H1 (cell line): ENCODE data around the gene OR2D2. TPM values are rescaled to one million over a fixed set of nuclear protein-coding genes. Genes with fewer than 3 reads are reported as not detected.

Experiments
- BCL11A ChIP-seq, 2 experiments: IDR thresholded peaks; one replicate each; pipeline ENCODE4 v1.6.1; 2011; ENCODE audit warnings: low read depth in 2 of 2, low read length in 2 of 2, mild to moderate bottlenecking in 2 of 2
- MAFK ChIP-seq: IDR thresholded peaks from 2 replicates; pipeline ENCODE4 v1.6.1; 2012; ENCODE audit warnings: low read depth, mild to moderate bottlenecking, improper control_type of control experiment, low read length
- RNF2 ChIP-seq: fragments of 200-900, 300-1000 bp; sonication (generic); IDR thresholded peaks from 2 replicates; pipeline ENCODE4 v1.7.1; 2016; ENCODE audit warnings: borderline replicate concordance, low read depth, mild to moderate bottlenecking, antibody characterized with exemption, low read length; ENCODE audit not compliant: poor library complexity, severe bottlenecking; ENCODE audit errors: missing control alignments
- polyA plus RNA-seq, 7 experiments: library from polyadenylated mRNA; depleted of rRNA in 3 of 7; stranded (reverse) in 5 of 7; unstranded in 2 of 7; fragments of >200 nt in 5 of 7; fragments of 200-250 nt in 2 of 7; gene quantifications; 1 replicate in 5 of 7; 2 replicates in 1 of 7; 4 replicates in 1 of 7; pipeline versions ENCODE4 v1.2.1 to v1.2.3, GENCODE V29; 2011 to 2013; ENCODE audit warnings: missing spikeins in 2 of 7, mixed read lengths in 2 of 7
- total RNA-seq: library from RNA; stranded (reverse); fragmentation: NEBNext Ultra II Directional; extraction: Animal tissue kit (Norgen Biotek cat#: 25700); gene quantifications from 2 replicates; pipeline ENCODE4 v1.2.1, GENCODE V29; 2021
- TF ChIP-seq, protein P1 (sequence below): IDR thresholded peaks from 2 replicates; pipeline ENCODE4 v1.6.1; 2011; ENCODE audit warnings: low read depth, mild to moderate bottlenecking, low read length; ENCODE audit not compliant: insufficient read depth

Gene OR2D2
- total and polyA plus RNA-seq, 2 of the 8 experiments (the other 6 are each of a cell fraction or from before 2014, with no cell fraction given) = 0.15 TPM; not detected in 1

DNA sequence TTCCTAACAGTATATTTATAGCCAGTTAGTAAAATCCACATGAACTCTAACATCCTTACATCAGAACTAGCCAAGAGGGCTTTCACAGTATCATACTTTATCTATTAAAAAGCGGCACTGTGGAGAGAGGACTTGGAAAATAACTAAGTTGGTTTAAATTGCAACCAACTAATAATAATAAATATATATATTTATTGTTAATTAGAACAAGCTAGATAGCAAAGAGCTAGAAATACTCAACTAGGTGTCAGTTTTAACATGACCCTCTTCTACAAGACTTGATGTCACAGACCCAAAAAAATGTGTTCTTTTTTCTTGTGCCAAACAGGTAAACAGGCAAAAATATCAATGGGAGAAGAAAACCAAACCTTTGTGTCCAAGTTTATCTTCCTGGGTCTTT lies 28.4 kb upstream of the OR2D2 start, which contains the start of gene OR2D3 (continued):
- TF ChIP-seq BCL11A (IDR thresholded peaks at IDR 0.05; ENCODE audit: low read depth in 2 of 2, low read length in 2 of 2) = no peak
- TF ChIP-seq RNF2 = no peak
- TF ChIP-seq, protein P1, sequence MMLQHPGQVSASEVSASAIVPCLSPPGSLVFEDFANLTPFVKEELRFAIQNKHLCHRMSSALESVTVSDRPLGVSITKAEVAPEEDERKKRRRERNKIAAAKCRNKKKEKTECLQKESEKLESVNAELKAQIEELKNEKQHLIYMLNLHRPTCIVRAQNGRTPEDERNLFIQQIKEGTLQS = no peak
- TF ChIP-seq MAFK = no peak
